Subcutaneous abdominal adipose tissue (tissue), 5 donors: ENCODE data around the gene NUP188.

Source experiments
- H3K27ac ChIP-seq: one replicate; pipeline ENCODE4 v1.7.0; 2013; ENCODE audit warnings: low read depth, mild to moderate bottlenecking, inconsistent platforms, low read length, moderate library complexity
- H3K27me3 ChIP-seq, 5 donors: one replicate each; pipeline ENCODE4 v1.7.0; 2013; ENCODE audit warnings: low read length in 5 of 5, inconsistent platforms in 1 of 5; ENCODE audit not compliant: control insufficient read depth in 5 of 5, insufficient read depth in 4 of 5
- H3K36me3 ChIP-seq, 5 donors: one replicate each; pipeline ENCODE4 v1.7.0; 2013; ENCODE audit warnings: low read length in 5 of 5; ENCODE audit not compliant: control insufficient read depth in 5 of 5, insufficient read depth in 5 of 5
- H3K4me1 ChIP-seq, 5 donors: one replicate each; pipeline ENCODE4 v1.7.0; 2013; ENCODE audit warnings: low read length in 5 of 5, mild to moderate bottlenecking in 3 of 5, moderate library complexity in 1 of 5; ENCODE audit not compliant: control insufficient read depth in 5 of 5, insufficient read depth in 5 of 5
- H3K4me3 ChIP-seq, 5 donors: one replicate each; pipeline ENCODE4 v1.7.0; 2013; ENCODE audit warnings: low read length in 5 of 5, low read depth in 1 of 5
- H3K9ac ChIP-seq, 5 donors: one replicate each; pipeline ENCODE4 v1.7.0; 2013; ENCODE audit warnings: low read length in 5 of 5, mild to moderate bottlenecking in 4 of 5, moderate library complexity in 3 of 5
- H3K9me3 ChIP-seq, 5 donors: one replicate each; pipeline ENCODE4 v1.7.0; 2013; ENCODE audit warnings: low read length in 5 of 5; ENCODE audit not compliant: control insufficient read depth in 5 of 5
- donor health status: healthy.
- donor health status: healthy.
- donor health status: healthy.
- donor health status: healthy.
- donor health status: healthy.

The NUP188 gene

GRCh38 chr9:128913995-128914772 is 33.3 kb upstream of the NUP188 start:
- Histone ChIP-seq H3K9me3 (no peaks in the 10 kb centered on the region), H3K4me3 (peak overlapping the region in 1 of 5 donors; percentile 17), H3K4me1 (peaks cover 23 to 91% (median 80%) of the 10 kb centered on the region in 5 donors), H3K36me3 (peaks cover 0 to 37% (median 17%) of the 10 kb centered on the region in 5 donors), H3K27ac (peak overlapping the region; percentile 83), H3K9ac (peak overlapping the region in 2 of 5 donors; percentile 37 to 38), H3K27me3 (no peaks in the 10 kb centered on the region)

- Histone ChIP-seq H3K9ac (peak overlapping the region; percentile 8 to 65 (median 63)), H3K27ac (peak overlapping the region; percentile 95), H3K36me3 (peaks cover 0 to 26% (median 10%) of the 10 kb centered on the region in 5 donors), H3K9me3 (no peaks in the 10 kb centered on the region), H3K4me3 (peak overlapping the region in 1 of 5 donors; percentile 12), H3K4me1 (peaks cover 28 to 83% (median 74%) of the 10 kb centered on the region in 5 donors), H3K27me3 (no peaks in the 10 kb centered on the region)
Observed at GRCh38 chr9:128916204-128916603, 31.3 kb upstream of the NUP188 start.

- Histone ChIP-seq H3K9me3 (no peaks in the 10 kb centered on the region), H3K4me1 (peaks cover 28 to 82% (median 74%) of the 10 kb centered on the region in 5 donors), H3K4me3 (no peak overlapping the region), H3K9ac (peak overlapping the region; percentile 8 to 65 (median 63)), H3K27ac (peak overlapping the region; percentile 95), H3K36me3 (peaks cover 0 to 26% (median 10%) of the 10 kb centered on the region in 5 donors), H3K27me3 (no peaks in the 10 kb centered on the region)
Observed at GRCh38 chr9:128916745-128917144, 30.8 kb upstream of the NUP188 start.

- Histone ChIP-seq H3K27me3 (no peaks in the 10 kb centered on the region), H3K4me1 (peaks cover 27 to 82% (median 73%) of the 10 kb centered on the region in 5 donors), H3K4me3 (no peak overlapping the region), H3K27ac (peak overlapping the region; percentile 95), H3K9ac (peak overlapping the region in 1 of 5 donors; percentile 8), H3K9me3 (no peaks in the 10 kb centered on the region), H3K36me3 (peaks cover 0 to 26% (median 10%) of the 10 kb centered on the region in 5 donors)
Observed at GRCh38 chr9:128917151-128917849, 30.2 kb upstream of the NUP188 start.

GRCh38 chr9:128918921-128919320 is 28.6 kb upstream of the NUP188 start:
- H3K9ac ChIP-seq: peak overlapping the region in 2 of 5 donors; percentile 7 to 41

GRCh38 chr9:128919402-128920089 is 28.0 kb upstream of the NUP188 start:
- Histone ChIP-seq H3K27me3 (no peaks in the 10 kb centered on the region), H3K4me1 (peaks cover 18 to 64% (median 61%) of the 10 kb centered on the region in 5 donors)

More at GRCh38 chr9:128918921-128919320, 28.6 kb upstream of the NUP188 start:
- Histone ChIP-seq H3K9me3 (no peaks in the 10 kb centered on the region), H3K27me3 (no peaks in the 10 kb centered on the region), H3K36me3 (peaks cover 0 to 26% (median 10%) of the 10 kb centered on the region in 5 donors), H3K4me1 (peaks cover 21 to 71% (median 67%) of the 10 kb centered on the region in 5 donors), H3K4me3 (no peak overlapping the region), H3K27ac (peak overlapping the region; percentile 37)

GRCh38 chr9:128920381-128921058 is 27.0 kb upstream of the NUP188 start, which contains the start of gene PHYHD1:
Gene PHYHD1, plus strand, starts transcription at chr9:128920982. Its CDS starts 1,342 bp downstream, at chr9:128922324.
- Histone ChIP-seq H3K4me1 (peaks cover 17 to 61% (median 56%) of the 10 kb centered on the region in 5 donors), H3K27me3 (no peaks in the 10 kb centered on the region), H3K9me3 (no peaks in the 10 kb centered on the region), H3K9ac (peak within 1 kb of the TSS; percentile 41 to 74 (median 66)), H3K36me3 (peaks cover 0 to 20% (median 10%) of the 10 kb centered on the region in 5 donors), H3K4me3 (peak within 1 kb of the TSS; percentile 57 to 74 (median 63)), H3K27ac (peak within 1 kb of the TSS; percentile 76)

More at GRCh38 chr9:128919402-128920089, 28.0 kb upstream of the NUP188 start:
- no peaks in the 10 kb centered on the region for H3K9me3 ChIP-seq
- peak overlapping the region; percentile 37 for H3K27ac ChIP-seq
- peaks cover 0 to 22% (median 10%) of the 10 kb centered on the region in 5 donors for H3K36me3 ChIP-seq
- H3K9ac ChIP-seq: peak overlapping the region in 2 of 5 donors; percentile 7 to 41
- no peak overlapping the region for H3K4me3 ChIP-seq

- H3K9me3 ChIP-seq: no peaks in the 10 kb centered on the region
- H3K4me1 ChIP-seq: peaks cover 8 to 45% (median 40%) of the 10 kb centered on the region in 5 donors
- H3K27ac ChIP-seq: peak overlapping the region; percentile 56
- H3K4me3 ChIP-seq: peak overlapping the region; percentile 57 to 74 (median 63)
- H3K27me3 ChIP-seq: no peaks in the 10 kb centered on the region
- peaks cover 0 to 11% (median 9%) of the 10 kb centered on the region in 5 donors for H3K36me3 ChIP-seq
- H3K9ac ChIP-seq: peak overlapping the region; percentile 41 to 77 (median 68)
Observed at GRCh38 chr9:128921881-128922763, 25.4 kb upstream of the NUP188 start.
